H1 (cell line): ENCODE results near the gene LHFPL2. TPM values are rescaled to one million over a fixed set of nuclear protein-coding genes. Genes with fewer than 3 reads are reported as not detected.

Experiments
- CTCF ChIA-PET: fragments of 300-600 bp; sonication (Branson Sonifier 250); formaldehyde crosslinking; loops from one replicate; lab custom pipeline; 2021; ENCODE audit not compliant: partially characterized antibody; lab: Charles Lee
- POLR2A ChIA-PET: fragments of 300-600 bp; sonication (Branson Sonifier 250); formaldehyde crosslinking; loops from one replicate; lab custom pipeline; 2021; ENCODE audit warnings: inconsistent platforms; ENCODE audit not compliant: partially characterized antibody; lab: Charles Lee
- DNase-seq, 2 experiments: peaks; one replicate each; pipeline versions ENCODE4 v3.0.0 to v3.0.0-alpha.2; 2010 to 2022; ENCODE audit warnings: low spot score in 2 of 2, low read depth in 1 of 2, mixed read lengths in 1 of 2
- FAIRE-seq: peaks from 2 replicates; lab custom pipeline; 2011; peaks lifted over from hg19 to GRCh38; lab: Jason Lieb, UNC
- H2AFZ ChIP-seq: 2 replicates; pipeline ENCODE4 v1.8.1; 2012; ENCODE audit warnings: low read length, inconsistent platforms
- H2AK5ac ChIP-seq: 2 replicates; pipeline ENCODE4 v1.6.1; 2013; ENCODE audit warnings: low read depth, low read length
- H2BK120ac ChIP-seq: replicated peaks from 2 replicates; pipeline ENCODE3; 2013; ENCODE audit warnings: low read depth, low read length, inconsistent platforms
- H2BK12ac ChIP-seq: 2 replicates; pipeline ENCODE4 v1.6.1; 2013; ENCODE audit warnings: low read depth, low read length
- H2BK15ac ChIP-seq: 2 replicates; pipeline ENCODE4 v1.6.1; 2013; ENCODE audit warnings: low read length
- H2BK20ac ChIP-seq: 2 replicates; pipeline ENCODE4 v1.6.1; 2013; ENCODE audit warnings: low read length
- H2BK5ac ChIP-seq: 2 replicates; pipeline ENCODE4 v1.6.1; 2013; ENCODE audit warnings: low read depth, low read length
- H3K14ac ChIP-seq: 2 replicates; pipeline ENCODE4 v1.6.1; 2013; ENCODE audit warnings: inconsistent platforms; ENCODE audit not compliant: insufficient read length
- H3K18ac ChIP-seq: 2 replicates; pipeline ENCODE4 v1.6.1; 2013; ENCODE audit warnings: low read length; ENCODE audit errors: extremely low read depth
- H3K23ac ChIP-seq: 2 replicates; pipeline ENCODE4 v1.6.1; 2013; ENCODE audit warnings: inconsistent platforms; ENCODE audit not compliant: insufficient read length
- H3K23me2 ChIP-seq: 2 replicates; pipeline ENCODE4 v1.6.1; 2013; ENCODE audit warnings: low read depth, low read length
- H3K27ac ChIP-seq: 2 replicates; pipeline ENCODE4 v1.6.1; 2011; ENCODE audit warnings: low read depth, low read length, inconsistent platforms
- H3K27me3 ChIP-seq, 4 experiments: replicated peaks in 1 of 4; 1 replicate in 1 of 4; 2 replicates in 3 of 4; pipeline versions ENCODE4 v1.6.1 to v1.8.1; 2011 to 2013; ENCODE audit warnings: low read length in 3 of 4, mild to moderate bottlenecking in 3 of 4, inconsistent platforms in 2 of 4, mixed read lengths in 2 of 4, moderate library complexity in 1 of 4; ENCODE audit not compliant: control insufficient read depth in 3 of 4, insufficient read depth in 3 of 4; ENCODE audit errors: extremely low read depth in 1 of 4
- H3K36me3 ChIP-seq, 4 experiments: 2 replicates each; pipeline versions ENCODE4 v1.6.1 to v1.8.1; 2011 to 2013; ENCODE audit warnings: mild to moderate bottlenecking in 4 of 4, low read length in 3 of 4, moderate library complexity in 2 of 4, control low read depth in 1 of 4, inconsistent platforms in 1 of 4; ENCODE audit not compliant: insufficient read depth in 4 of 4, control insufficient read depth in 2 of 4
- H3K4ac ChIP-seq: replicated peaks from 2 replicates; pipeline ENCODE3; 2013; ENCODE audit warnings: low read length, low read depth, mixed read lengths, inconsistent platforms; ENCODE audit not compliant: insufficient read length
- H3K4me1 ChIP-seq, 4 experiments: replicated peaks in 1 of 4; 1 replicate in 1 of 4; 2 replicates in 3 of 4; pipeline versions ENCODE4 v1.6.1 to v1.8.1; 2011 to 2013; ENCODE audit warnings: low read length in 3 of 4, inconsistent platforms in 2 of 4, mixed read lengths in 1 of 4; ENCODE audit not compliant: insufficient read depth in 4 of 4, control insufficient read depth in 3 of 4
- H3K4me2 ChIP-seq, 2 experiments: 2 replicates each; pipeline versions ENCODE4 v1.6.1 to v1.8.1; 2011 to 2013; ENCODE audit warnings: low read depth in 2 of 2, low read length in 2 of 2, control low read depth in 1 of 2, inconsistent platforms in 1 of 2, mild to moderate bottlenecking in 1 of 2; ENCODE audit not compliant: insufficient read depth in 1 of 2
- H3K4me3 ChIP-seq, 4 experiments: fragments of 200-600, 300-600 bp in 1 of 4; sonication (generic), shearing (Covaris generic), sonication (Bioruptor Twin) in 1 of 4; 2 replicates each; pipeline versions ENCODE4 v1.5.1 to v1.8.1; 2011 to 2016; ENCODE audit warnings: low read length in 4 of 4, low read depth in 3 of 4, control low read depth in 2 of 4, inconsistent platforms in 2 of 4, mild to moderate bottlenecking in 2 of 4, mixed read lengths in 1 of 4, moderate library complexity in 1 of 4; ENCODE audit not compliant: insufficient read depth in 2 of 4; ENCODE audit errors: extremely low read depth in 1 of 4
- H3K56ac ChIP-seq: replicated peaks from 2 replicates; pipeline ENCODE3; 2013; ENCODE audit warnings: low read depth, mild to moderate bottlenecking, mixed read lengths, low read length, inconsistent platforms; ENCODE audit not compliant: insufficient read length
- H3K79me1 ChIP-seq: 2 replicates; pipeline ENCODE4 v1.6.1; 2013; ENCODE audit warnings: low read depth, low read length, control low read depth
- H3K79me2 ChIP-seq, 2 experiments: 2 replicates each; pipeline versions ENCODE4 v1.6.1 to v1.8.1; 2012 to 2013; ENCODE audit warnings: low read length in 2 of 2, mild to moderate bottlenecking in 2 of 2, inconsistent platforms in 1 of 2; ENCODE audit not compliant: insufficient read depth in 2 of 2, control insufficient read depth in 1 of 2
- H3K9ac ChIP-seq, 4 experiments: replicated peaks in 1 of 4; 1 replicate in 1 of 4; 2 replicates in 3 of 4; pipeline versions ENCODE4 v1.6.1 to v1.8.1; 2011 to 2013; ENCODE audit warnings: low read depth in 3 of 4, low read length in 3 of 4, control low read depth in 2 of 4, mild to moderate bottlenecking in 2 of 4, moderate library complexity in 2 of 4, inconsistent platforms in 1 of 4; ENCODE audit errors: extremely low read depth in 1 of 4
- H3K9me3 ChIP-seq, 2 experiments: 2 replicates each; pipeline versions ENCODE4 v1.6.1 to v1.8.1; 2012 to 2013; ENCODE audit warnings: mild to moderate bottlenecking in 2 of 2, moderate library complexity in 2 of 2, control low read depth in 1 of 2, inconsistent platforms in 1 of 2, low read depth in 1 of 2, low read length in 1 of 2, mixed read lengths in 1 of 2; ENCODE audit not compliant: insufficient read depth in 2 of 2
- H4K20me1 ChIP-seq, 2 experiments: replicated peaks in 1 of 2; 2 replicates each; pipeline versions ENCODE3 to v1.8.1; 2011 to 2013; ENCODE audit warnings: inconsistent platforms in 2 of 2, low read length in 2 of 2, mild to moderate bottlenecking in 1 of 2; ENCODE audit not compliant: insufficient read depth in 2 of 2, control insufficient read depth in 1 of 2
- H4K5ac ChIP-seq: 2 replicates; pipeline ENCODE4 v1.6.1; 2013; ENCODE audit warnings: low read length, low read depth, mixed read lengths, inconsistent platforms; ENCODE audit not compliant: insufficient read length
- H4K8ac ChIP-seq: 2 replicates; pipeline ENCODE4 v1.8.0; 2013; ENCODE audit warnings: mild to moderate bottlenecking, moderate library complexity, low read length, inconsistent platforms; ENCODE audit not compliant: insufficient read depth; ENCODE audit errors: extremely low read depth
- H4K91ac ChIP-seq: replicated peaks from 2 replicates; pipeline ENCODE3; 2013; ENCODE audit warnings: low read length, mixed read lengths, inconsistent platforms; ENCODE audit not compliant: insufficient read length
- CBX8 ChIP-seq: fragments of 300-800, 300-1000 bp; sonication (generic); IDR thresholded peaks from 2 replicates; pipeline ENCODE4 v1.7.1; 2016; ENCODE audit warnings: low read depth, low read length, borderline replicate concordance
- CREB1 ChIP-seq: IDR thresholded peaks from 2 replicates; pipeline ENCODE4 v1.6.1; 2012; ENCODE audit warnings: inconsistent platforms
- CTCF ChIP-seq, 3 experiments: IDR thresholded peaks; 1 replicate in 2 of 3; 2 replicates in 1 of 3; pipeline versions ENCODE4 v1.5.1 to v1.6.1; 2011; ENCODE audit warnings: low read length in 3 of 3, mild to moderate bottlenecking in 3 of 3, inconsistent platforms in 2 of 3, low read depth in 1 of 3, moderate library complexity in 1 of 3; ENCODE audit not compliant: insufficient read depth in 1 of 3; ENCODE audit errors: control extremely low read depth in 1 of 3
- EP300 ChIP-seq, 2 experiments: IDR thresholded peaks; 1 replicate in 1 of 2; 2 replicates in 1 of 2; pipeline ENCODE4 v1.6.1; 2011 to 2012; ENCODE audit warnings: low read depth in 2 of 2, low read length in 2 of 2, mild to moderate bottlenecking in 2 of 2, borderline replicate concordance in 1 of 2, inconsistent platforms in 1 of 2, moderate library complexity in 1 of 2
- EZH2 ChIP-seq: fragments of 200-600 bp; sonication (generic); IDR thresholded peaks from 2 replicates; pipeline ENCODE4 v1.7.1; 2012; ENCODE audit warnings: low read depth, mild to moderate bottlenecking, moderate library complexity, low read length, inconsistent platforms; ENCODE audit not compliant: severe bottlenecking
- GABPA ChIP-seq: IDR thresholded peaks from 2 replicates; pipeline ENCODE4 v1.6.1; 2011; ENCODE audit warnings: mild to moderate bottlenecking, low read length, moderate library complexity, borderline replicate concordance; ENCODE audit not compliant: insufficient read depth
- GTF2F1 ChIP-seq: IDR thresholded peaks from 2 replicates; pipeline ENCODE4 v1.6.1; 2012; ENCODE audit warnings: low read depth, low read length, improper control_type of control experiment, borderline replicate concordance
- KDM1A ChIP-seq: fragments of 200-600, 300-600 bp; sonication (generic); IDR thresholded peaks from 2 replicates; pipeline ENCODE4 v1.7.1; 2016; ENCODE audit warnings: mild to moderate bottlenecking, low read length, borderline replicate concordance
- SRF ChIP-seq: IDR thresholded peaks from 2 replicates; pipeline ENCODE4 v1.6.1; 2011; ENCODE audit warnings: mild to moderate bottlenecking, low read depth, low read length, moderate library complexity
- TAF1 ChIP-seq: IDR thresholded peaks from 2 replicates; pipeline ENCODE4 v1.6.1; 2011; ENCODE audit warnings: mild to moderate bottlenecking, low read depth, low read length
- TCF12 ChIP-seq: IDR thresholded peaks from 2 replicates; pipeline ENCODE4 v1.6.1; 2011; ENCODE audit warnings: low read depth, mild to moderate bottlenecking, low read length
- WGBS, 2 experiments: shearing (Covaris generic) in 1 of 2; methylation state at CpG; one replicate each; pipeline versions ENCODE4 v1.1.6 to v1.1.7; 2013 to 2015; ENCODE audit warnings: low lambda C conversion rate in 2 of 2, mixed read lengths in 2 of 2, inconsistent platforms in 1 of 2, low coverage in 1 of 2, missing lambda C conversion rate in 1 of 2; ENCODE audit not compliant: insufficient replicate concordance in 2 of 2, insufficient coverage in 1 of 2, insufficient read length in 1 of 2; ENCODE audit errors: extremely low coverage in 1 of 2, missing lambda C conversion rate in 1 of 2; 5-methylcytosine and 5-hydroxymethylcytosine counted together
- polyA plus RNA-seq, 7 experiments: library from polyadenylated mRNA; depleted of rRNA in 3 of 7; stranded (reverse) in 5 of 7; unstranded in 2 of 7; fragments of >200 nt in 5 of 7; fragments of 200-250 nt in 2 of 7; gene quantifications; 1 replicate in 5 of 7; 2 replicates in 1 of 7; 4 replicates in 1 of 7; pipeline versions ENCODE4 v1.2.1 to v1.2.3, GENCODE V29; 2011 to 2013; ENCODE audit warnings: missing spikeins in 2 of 7, mixed read lengths in 2 of 7
- total RNA-seq: library from RNA; stranded (reverse); fragmentation: NEBNext Ultra II Directional; extraction: Animal tissue kit (Norgen Biotek cat#: 25700); gene quantifications from 2 replicates; pipeline ENCODE4 v1.2.1, GENCODE V29; 2021

The LHFPL2 gene
- total and polyA plus RNA-seq, 2 of the 8 experiments (the other 6 are each of a cell fraction or from before 2014, with no cell fraction given), result 9.6 to 43.0 TPM

- Histone ChIP-seq H3K4me3 (no peak overlapping the region), H4K8ac (no peak overlapping the region), H3K36me3 (peaks cover 0 to 4% (median 3%) of the 10 kb centered on the region in 4 experiments; a peak in 4 of 8 replicates), H4K5ac (no peak overlapping the region), H3K14ac (no peak overlapping the region), H3K79me1 (peaks cover 2% of the 10 kb centered on the region; the same call in 1 of the 2 replicates), H3K56ac (no peak overlapping the region), H4K91ac (no peak overlapping the region), H3K4me2 (no peak overlapping the region), H3K23me2 (no peaks in the 10 kb centered on the region), H3K79me2 (peaks cover 0 to 31% of the 10 kb centered on the region in 2 experiments; a peak in 2 of 4 replicates), H2BK20ac (no peak overlapping the region), H4K20me1 (peaks cover 0 to 5% of the 10 kb centered on the region in 2 experiments), H2BK12ac (no peak overlapping the region), H3K9ac (no peak overlapping the region), H2AK5ac (no peak overlapping the region), H2BK5ac (no peak overlapping the region), H3K4ac (no peak overlapping the region), H3K18ac (no peak overlapping the region), H3K27ac (no peak overlapping the region), H3K9me3 (no peaks in the 10 kb centered on the region), H2BK120ac (no peak overlapping the region), H3K23ac (no peak overlapping the region), H3K4me1 (no peaks in the 10 kb centered on the region; a peak in 1 of 7 replicates), H3K27me3 (no peaks in the 10 kb centered on the region), H2BK15ac (no peak overlapping the region), H2AFZ (no peak overlapping the region)
- ChIA-PET CTCF (interaction anchor here (1.0 kb wide), 1 partner anchor 66 kb away, joined by 3 read pairs; no protein-coding TSS in a partner anchor), POLR2A (no interaction called here)
- FAIRE-seq (no peak), DNase-seq (no peak)
- 89% methylated on average over 12 of the region's 12 CpGs; no CpG with 5 or more reads in 1 of the 2 experiments for WGBS, 2 experiments
- TF ChIP-seq EP300 (IDR thresholded peaks at IDR 0.05; ENCODE audit: borderline replicate concordance in 1 of 2, low read depth in 2 of 2, low read length in 2 of 2), result no peak
- no peak for TF ChIP-seq TCF12
- no peak for TF ChIP-seq CTCF (IDR thresholded peaks at IDR 0.05; ENCODE audit: control extremely low read depth in 1 of 3, insufficient read depth in 1 of 3, low read depth in 1 of 3, low read length in 3 of 3)
- no peak for TF ChIP-seq SRF
- no peak for TF ChIP-seq GABPA
- no peak for TF ChIP-seq TAF1
- no peak for TF ChIP-seq CREB1
- TF ChIP-seq EZH2, result no peak
- no peak for TF ChIP-seq CBX8
- no peak for TF ChIP-seq KDM1A
- TF ChIP-seq GTF2F1, result no peak
Observed at GRCh38 chr5:78561261-78561660, 87.3 kb downstream of the LHFPL2 start.
